HG02852 (cell line): ENCODE results near the gene TRIM68.

ENCODE experiments used
- ATAC-seq: cut with Tn5 transposase; IDR thresholded peaks from one replicate; pipeline ENCODE4 v1.9.1; 2021; ENCODE audit warnings: mild to moderate bottlenecking, moderate library complexity; ENCODE audit not compliant: unreplicated experiment

TRIM68 gene

DNA sequence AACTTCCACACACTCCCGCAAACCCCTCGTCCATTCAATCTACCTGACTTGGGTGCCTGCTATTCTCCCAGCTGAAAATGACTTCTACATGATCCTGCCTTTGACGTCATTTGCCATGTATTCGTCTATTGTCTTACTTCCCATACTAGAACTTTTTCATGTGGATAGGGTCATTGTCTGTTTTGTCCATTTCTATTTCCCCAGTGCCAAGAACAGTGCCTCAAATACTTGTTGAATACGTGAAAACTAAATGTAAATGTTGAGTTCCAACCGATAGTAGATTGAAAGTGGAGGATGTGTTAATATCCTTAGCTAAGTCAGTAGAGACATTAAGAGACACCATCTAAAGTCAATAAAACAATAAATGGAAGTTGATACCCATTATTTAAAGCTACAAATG, 935 bp downstream of the TRIM68 start:
- ATAC-seq: no peak

DNA sequence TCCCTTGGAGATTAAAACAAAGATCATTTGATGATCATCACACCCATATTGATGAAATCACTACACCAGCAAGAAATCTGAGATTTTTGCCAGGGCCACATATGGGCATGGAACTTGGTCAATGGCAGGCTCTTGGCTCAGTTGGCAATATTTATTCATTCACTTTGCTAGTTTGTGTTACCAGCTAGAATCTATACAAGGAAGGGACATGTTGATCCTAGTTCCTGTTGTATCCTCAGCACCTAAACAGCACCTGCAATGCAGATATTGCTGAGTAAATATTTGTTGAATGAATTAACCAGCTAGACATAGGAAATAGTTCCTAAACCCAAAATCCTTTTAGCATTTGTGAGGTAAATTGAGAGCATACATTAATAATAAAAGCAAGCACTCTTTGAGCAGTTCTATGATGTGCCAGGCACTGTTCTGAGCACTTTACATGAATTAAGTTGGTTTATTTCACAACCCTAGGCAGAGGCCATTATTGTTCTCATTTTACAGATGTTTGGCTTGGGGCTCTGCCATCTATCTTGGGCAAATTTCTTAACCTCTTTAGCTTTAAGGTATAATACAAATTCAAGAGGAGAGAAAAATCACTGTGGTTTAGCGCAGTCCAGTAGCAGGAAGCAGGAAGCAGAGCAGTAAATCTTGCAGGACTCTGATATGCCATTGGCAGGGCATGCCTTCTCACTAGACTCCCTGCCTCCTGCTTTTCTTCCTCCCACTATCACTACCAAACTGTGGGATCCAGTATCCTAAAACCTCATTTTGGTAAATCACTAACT, 1.6 kb downstream of the TRIM68 start:
- ATAC-seq: no peak

DNA sequence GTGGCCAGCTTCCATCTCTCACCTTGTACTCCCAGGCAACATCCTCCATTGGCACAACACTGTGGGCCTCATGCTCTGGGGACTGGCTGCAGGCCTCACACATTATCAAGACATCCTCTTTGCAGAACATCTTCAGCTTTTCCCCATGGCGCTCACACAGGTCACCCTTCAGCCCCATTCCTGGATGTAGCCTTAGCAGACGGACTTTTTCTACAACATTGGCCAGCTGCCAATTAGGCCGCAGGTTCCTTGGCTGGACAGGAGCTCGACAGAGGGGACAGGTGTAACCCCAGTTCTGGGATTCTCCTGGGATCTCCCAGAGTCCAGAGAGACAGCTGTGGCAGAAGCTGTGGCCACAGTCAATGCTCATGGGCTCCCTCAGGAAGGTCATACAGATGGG, 3.0 kb downstream of the TRIM68 start:
- ATAC-seq: no peak

DNA sequence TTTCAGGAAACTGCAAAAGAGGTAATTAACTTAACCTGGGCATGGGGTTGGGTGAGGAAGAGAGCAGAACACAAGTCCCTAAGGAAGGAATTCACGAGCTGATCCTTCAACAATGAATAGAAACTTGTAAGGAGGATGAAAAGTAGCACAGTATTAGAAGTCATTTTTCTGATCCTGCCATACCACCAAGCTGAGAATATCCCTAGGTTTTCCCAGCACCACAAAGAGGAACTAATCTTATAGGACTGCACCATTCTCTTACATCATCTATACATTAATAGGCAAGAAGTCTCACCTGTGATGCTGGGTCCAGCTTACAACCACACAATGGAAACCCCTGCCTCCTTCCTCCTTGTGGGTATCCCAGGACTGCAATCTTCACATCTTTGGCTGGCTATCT, 14.3 kb downstream of the TRIM68 start, which contains the start of gene OR52I1:
TSS of gene OR52I1 (plus strand) at position 301 of the 400 bp plus-strand sequence. CDS start at position 301, 0 bp downstream.
- no peak for ATAC-seq

DNA sequence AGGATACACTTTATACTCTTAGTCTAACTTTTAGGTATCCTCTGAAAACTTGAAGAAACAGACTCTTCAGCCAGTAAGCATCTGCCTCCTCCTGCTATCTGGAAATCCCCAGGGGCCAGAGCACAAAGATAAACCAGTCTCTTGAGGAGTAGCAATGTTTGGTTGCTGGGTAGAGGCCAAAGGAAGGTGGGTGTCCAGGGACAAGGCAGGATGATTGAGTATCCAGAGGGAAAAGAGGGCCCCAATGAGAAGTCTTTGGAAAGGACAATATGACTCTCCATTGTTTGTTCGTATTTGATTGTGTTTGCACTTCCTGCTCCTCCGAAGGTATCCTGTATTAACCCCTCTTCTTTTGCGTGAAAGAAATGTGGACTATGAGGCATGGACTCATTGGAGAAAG, 19.0 kb downstream of the TRIM68 start:
- ATAC-seq: no peak

DNA sequence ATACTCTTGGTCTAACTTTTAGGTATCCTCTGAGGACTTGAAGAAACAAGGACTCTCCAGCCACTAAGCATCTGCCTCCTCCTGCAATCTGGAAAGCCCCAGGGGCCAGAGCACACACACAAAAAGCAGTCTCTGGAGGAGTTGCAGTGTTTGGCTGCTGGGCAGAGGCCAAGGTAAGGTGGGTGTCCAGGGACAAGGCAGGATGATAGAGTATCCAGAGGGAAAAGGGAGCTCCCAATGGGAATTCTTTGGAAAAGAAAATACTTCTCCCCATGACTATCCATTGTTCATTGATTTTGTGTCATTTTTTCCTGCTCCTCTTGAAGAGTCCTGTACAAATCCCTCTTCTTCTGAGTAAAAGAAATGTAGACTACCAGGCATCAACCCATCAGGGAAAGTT, 26.6 kb downstream of the TRIM68 start, which contains the start of gene OR52I2:
TSS of gene OR52I2 (plus strand) at position 301 of the 400 bp plus-strand sequence.
- no peak for ATAC-seq

DNA sequence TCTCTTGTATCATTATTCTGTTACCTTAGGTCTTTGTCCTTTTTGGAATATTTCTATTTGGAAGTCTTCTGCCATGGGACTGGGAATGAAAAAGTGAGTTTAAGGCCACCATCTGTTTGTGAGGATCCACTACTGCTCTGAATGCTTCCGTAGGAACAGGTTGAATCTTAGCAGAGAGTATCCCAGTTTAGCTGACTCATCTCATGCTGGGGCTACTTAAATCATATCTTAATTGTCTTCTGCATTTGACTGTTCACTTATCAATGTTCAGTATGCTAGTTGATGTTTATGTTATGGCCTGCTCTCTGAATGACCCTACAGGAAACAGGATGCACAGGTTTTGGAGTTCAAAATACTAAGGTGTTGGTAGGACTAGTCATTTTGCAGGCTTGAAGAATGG, 27.9 kb downstream of the TRIM68 start:
- ATAC-seq: no peak

DNA sequence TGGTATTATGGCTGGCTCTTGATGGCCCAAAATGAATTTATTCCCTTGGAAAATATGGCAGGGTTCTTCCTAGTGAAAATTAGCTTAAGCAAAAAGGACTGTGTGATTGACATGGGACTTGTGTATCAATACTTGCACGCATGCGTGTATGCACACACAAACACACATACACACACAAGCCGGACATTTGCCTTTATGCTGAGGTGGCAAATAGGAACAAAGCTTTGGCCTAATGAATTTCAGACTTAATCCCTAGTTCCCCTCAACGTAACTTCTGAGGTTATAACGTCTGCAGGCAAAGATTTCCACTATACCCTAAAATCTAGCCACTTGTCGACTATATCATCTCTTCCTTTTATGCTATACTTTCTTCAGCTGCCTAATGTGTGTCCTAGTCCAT, 29.4 kb downstream of the TRIM68 start:
- ATAC-seq: no peak

DNA sequence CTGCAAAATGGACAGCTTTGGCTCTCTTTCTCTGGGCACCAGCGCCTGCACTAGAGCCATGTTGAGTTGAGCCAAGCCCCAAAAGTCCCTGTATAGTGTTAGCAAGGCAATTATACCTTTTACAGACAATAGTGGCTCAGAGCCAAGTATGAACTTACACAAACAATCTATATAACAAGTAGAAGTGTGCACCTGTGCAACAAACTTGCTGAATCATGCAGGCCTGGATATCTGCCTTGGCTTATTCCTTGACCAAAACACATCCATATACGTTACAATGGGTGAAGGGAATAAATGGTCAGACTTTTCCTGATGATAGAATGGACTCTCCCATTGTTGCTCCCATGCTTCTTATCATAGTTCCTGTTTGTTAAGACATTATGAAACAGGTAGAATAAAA, 30.3 kb downstream of the TRIM68 start:
- ATAC-seq: no peak

DNA sequence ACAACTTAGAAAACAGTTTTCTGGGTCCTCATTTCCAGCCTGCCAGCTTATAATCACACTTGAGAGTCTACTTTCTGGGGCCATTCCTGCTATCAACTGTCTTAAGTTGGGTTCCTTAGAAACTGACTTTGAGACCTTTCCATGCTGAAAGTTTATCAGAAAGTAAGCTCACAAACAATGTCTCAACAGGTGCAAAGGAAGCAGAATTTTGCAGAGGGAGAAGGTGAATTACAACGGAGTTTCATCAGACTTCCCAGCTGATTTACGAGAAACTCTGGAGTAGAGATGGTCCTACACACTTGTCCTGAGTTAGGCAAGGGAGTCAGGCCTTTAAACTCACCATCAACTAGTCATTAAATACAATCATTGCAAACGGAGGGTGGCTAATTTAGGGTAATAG, 31.2 kb downstream of the TRIM68 start:
- no peak for ATAC-seq

DNA sequence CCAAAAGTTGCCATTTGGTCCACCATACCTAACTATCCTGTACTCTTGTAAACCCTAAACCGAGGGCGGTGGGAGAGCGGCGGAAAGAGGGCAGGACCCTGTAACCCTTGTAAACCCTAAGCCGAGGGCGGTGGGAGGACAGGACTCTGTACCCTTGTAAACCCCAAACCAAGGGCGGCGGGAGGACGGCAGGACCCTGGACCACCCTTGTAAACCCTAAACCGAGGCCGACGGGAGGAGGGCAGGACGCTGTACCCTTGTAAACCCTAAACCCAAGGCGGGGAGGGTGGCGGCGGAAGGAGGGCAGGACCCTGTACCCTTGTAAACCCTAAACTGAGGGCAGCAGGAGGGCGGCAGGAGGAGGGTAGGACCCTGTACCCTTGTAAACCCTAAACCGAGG, 39.0 kb downstream of the TRIM68 start:
- ATAC-seq: no peak

DNA sequence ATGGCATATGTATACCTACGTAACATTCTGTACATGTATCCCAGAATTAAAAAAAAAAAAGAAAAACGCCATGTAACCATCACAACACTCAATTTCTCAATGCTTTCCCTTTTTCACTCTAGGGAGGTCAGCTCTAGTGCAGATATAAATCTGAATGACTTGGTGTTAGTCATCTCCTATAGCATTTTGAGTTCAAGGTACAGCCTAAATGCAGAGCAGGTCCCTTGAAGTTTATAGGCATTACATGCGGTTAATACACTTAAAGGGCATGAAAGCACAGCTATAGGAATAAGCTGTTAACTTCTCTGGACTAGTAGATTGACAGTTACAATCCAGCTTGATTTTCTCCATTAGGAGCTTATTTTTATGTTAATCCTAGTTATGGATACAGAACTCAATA, 42.7 kb downstream of the TRIM68 start:
- ATAC-seq: no peak

DNA sequence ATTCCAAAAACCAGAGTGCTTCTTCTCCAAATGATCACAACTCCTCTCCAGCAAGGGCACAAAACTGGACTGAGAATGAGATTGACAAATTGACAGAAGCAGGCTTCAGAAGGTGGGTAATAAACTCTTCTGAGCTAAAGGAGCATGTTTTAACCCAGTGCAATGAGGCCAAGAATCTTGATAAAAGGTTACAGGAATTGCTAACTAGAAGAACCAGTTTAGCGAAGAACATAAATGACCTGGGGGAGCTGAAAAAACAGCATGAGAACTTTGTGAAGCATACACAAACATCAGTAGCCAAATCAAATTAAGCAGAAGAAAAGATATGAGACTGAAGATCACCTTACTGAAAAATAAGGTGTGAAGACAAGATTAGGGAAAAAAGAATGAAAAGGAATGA, 47.6 kb downstream of the TRIM68 start:
- no peak for ATAC-seq

DNA sequence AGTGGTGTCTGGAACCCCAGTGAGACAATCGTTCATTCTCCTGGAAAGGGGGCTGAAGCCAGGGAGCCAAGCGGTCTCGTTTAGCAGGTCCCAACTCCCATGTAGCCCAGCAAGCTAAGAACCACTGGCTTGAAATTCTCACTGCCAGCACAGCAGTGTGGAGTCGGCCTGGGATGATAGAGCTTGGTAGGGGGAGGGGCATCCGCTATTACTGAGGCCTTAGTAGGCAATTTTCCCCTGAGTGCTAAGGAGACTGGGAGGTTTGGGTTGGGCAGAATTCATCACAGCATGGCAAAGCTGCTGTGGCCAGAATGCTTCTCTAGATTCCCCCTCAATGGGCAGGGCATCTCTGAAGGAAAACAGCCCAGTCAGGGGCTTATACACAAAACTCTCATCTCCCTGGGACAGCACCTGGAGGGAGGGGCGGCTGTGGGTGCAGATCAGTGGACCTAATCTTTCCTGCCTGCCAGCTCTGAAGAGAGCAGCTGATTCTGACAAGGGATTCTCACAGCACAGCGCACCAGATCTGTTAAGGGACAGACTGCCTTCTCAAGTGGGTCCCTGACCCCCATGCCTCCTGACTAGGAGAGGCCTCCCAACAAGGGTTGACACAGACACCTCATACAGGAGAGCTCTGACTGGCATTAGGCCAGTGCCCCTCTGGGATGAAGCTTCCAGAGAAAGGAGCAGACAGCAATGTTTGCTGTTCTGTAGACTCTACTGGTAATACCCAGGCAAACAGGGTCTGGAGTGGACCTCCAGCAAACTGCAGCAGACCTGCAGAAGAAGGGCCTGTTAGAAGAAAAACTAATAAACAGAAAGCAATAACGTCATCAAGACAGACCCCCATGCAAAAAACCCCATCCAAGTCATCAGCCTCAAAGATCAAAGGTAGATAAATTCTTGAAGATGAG, 48.2 kb downstream of the TRIM68 start:
- no peak for ATAC-seq

DNA sequence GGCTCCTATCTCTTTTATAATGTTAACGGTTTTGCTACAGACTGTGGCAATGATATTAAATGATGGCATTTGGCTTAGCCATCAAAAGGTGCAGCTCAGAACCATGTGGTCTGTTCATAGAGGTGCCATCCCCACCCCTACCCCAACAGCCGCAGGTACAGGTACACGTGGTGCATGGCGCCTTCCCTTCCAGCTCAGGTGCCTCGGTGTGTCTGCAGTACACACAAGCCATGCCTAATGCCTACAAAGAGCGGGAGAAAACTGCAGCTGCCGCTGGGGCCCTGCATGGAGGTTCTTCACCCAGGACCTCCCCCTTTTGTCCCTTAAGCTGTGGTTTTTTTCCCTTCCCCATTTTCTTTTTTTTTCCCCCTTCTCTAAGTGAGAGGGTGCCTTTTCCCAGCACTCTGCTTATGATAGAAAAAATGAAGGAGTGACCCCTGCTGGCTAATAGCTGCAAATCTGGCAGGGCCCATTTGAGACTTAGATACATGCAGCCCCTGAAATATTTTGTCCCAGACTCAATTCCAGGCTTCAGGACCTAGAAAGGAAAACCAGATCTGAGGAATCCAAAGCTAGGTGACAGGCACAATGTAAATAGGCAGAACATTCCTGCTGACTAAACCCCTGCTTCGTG, 56.6 kb downstream of the TRIM68 start:
- no peak for ATAC-seq
